HG02610 (cell line): ENCODE results near the gene ZNF343.
"Not testable (repeated sequence)": the region's sequence is repeated elsewhere in the genome, so short reads cannot be mapped to it uniquely, and the experiment has no call there.

ENCODE experiments used
- ATAC-seq: cut with Tn5 transposase; IDR thresholded peaks from one replicate; pipeline ENCODE4 v1.9.1; 2021; ENCODE audit warnings: mild to moderate bottlenecking, moderate library complexity; ENCODE audit not compliant: unreplicated experiment

ZNF343 gene

GRCh38 chr20:2521369-2522305 is 12.9 kb upstream of the ZNF343 start:
- ATAC-seq: no peak

GRCh38 chr20:2520617-2521016 is 11.9 kb upstream of the ZNF343 start:
- no peak for ATAC-seq

GRCh38 chr20:2519115-2519809 is 10.5 kb upstream of the ZNF343 start:
- no peak for ATAC-seq

- ATAC-seq: no peak
Measured at GRCh38 chr20:2518558-2518957, 9.8 kb upstream of the ZNF343 start.

DNA sequence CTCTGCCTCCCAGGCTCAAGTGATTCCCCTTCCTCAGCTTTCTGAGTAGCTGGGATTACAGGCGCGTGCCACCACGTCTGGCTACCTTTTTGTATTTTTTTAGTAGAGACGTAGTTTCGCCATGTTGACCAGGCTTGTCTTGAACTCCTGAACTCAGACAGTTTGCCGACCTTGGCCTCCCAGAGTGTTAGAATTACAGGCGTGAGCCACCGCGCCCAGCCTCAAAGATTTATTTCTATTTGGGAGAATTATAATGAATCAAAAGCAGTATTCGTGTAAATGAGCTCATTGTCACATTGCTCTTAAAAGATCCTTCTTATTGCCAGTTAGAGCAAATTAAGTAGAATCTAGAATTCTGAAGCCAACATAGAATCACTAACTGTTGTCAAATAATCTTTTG is 9.4 kb upstream of the ZNF343 start:
- ATAC-seq: no peak

DNA sequence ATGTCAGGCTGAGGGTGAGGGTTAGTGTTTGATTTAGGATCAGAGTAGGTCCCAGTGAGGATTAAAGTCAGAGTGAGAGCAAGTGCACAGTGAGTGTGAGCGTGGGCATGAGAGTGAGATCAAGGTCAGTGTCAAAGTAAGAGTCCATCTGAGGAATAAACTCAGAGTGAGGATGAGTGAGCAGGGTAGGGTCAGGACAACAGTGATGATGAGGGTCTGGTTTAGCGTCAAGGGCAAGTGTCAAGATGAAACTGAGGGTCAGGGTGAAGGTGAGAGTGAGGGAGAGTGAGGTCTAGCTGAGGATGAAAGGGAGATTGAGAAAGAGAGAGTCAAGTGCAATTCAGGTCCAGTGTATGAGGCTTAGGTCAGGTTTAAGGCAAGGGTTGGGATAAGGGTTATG is 7.7 kb upstream of the ZNF343 start:
- ATAC-seq: no peak

- no peak for ATAC-seq
Measured at GRCh38 chr20:2515203-2515602, 6.5 kb upstream of the ZNF343 start.

- ATAC-seq: no peak
Measured at GRCh38 chr20:2509794-2510193, 1.1 kb upstream of the ZNF343 start.

- ATAC-seq: no peak
Measured at GRCh38 chr20:2509468-2509781, 710 bp upstream of the ZNF343 start.

DNA sequence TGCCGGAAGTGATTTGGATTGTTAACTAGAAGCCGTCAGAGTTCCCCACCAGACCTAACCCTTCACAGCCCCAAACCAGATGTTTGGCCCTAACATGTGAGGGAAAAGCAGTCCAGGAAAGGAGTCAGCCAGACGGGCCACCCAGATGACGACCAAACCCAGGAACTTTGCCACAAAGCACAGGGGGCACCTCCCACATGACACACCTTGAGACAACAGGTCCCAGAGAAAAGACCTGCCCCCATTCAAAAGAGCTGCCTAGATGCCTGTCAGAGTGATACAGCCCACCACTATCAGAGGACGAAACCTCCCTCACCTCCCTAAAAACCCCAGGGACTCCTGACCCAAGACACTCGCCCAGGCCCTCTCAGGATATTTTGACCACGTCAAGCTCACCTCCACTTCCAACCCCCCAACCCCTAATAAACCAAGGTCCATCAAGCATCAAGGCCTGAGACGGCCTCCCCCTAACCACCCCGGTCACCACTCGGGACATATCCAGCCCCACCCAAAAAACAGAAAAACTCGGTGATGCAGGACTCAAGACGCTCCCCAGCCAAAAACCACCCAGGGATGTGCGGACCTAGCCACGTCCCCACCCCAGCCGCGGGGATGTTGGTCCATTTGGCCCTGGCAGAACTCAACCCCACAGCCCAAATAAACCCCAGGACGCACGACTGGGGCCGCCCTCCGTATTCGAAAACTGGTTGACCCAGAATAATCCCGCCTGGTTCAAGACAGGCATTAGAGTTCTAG is 662 bp downstream of the ZNF343 start:
- ATAC-seq: no peak

DNA sequence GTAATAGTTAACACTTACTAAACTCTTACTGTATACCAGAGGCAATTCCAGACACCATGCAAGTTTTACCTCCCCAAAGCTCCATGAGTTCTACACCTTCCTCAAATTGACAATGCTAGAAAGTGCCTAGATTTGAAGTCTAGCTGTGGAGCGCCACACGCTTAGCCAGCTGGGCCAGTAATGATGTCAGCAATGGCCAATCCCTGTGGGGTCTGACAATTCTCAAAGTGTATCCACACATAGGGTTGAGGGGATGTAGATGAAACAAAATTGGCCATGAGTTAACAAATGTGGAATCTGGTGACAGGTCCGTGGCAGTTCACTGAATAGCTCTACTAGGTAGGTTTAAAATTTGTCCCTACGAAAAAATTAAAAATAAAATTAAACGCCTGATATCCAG is 1.3 kb downstream of the ZNF343 start:
- ATAC-seq: no peak

GRCh38 chr20:2506426-2506825 is 2.3 kb downstream of the ZNF343 start:
- ATAC-seq: not testable (repeated sequence)

DNA sequence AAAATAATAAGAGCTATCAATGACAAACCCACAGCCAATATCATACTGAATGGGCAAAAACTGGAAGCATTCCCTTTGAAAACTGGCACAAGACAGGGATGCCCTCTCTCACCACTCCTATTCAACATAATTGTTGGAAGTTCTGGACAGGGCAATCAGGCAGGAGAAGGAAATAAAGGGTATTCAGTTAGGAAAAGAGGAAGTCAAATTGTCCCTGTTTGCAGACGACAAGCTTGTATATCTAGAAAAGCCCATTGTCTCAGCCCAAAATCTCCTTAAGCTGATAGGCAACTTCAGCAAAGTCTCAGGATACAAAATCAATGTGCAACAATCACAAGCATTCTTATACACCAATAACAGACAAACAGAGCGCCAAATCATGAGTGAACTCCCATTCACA is 3.9 kb downstream of the ZNF343 start:
- not testable (repeated sequence) for ATAC-seq

DNA sequence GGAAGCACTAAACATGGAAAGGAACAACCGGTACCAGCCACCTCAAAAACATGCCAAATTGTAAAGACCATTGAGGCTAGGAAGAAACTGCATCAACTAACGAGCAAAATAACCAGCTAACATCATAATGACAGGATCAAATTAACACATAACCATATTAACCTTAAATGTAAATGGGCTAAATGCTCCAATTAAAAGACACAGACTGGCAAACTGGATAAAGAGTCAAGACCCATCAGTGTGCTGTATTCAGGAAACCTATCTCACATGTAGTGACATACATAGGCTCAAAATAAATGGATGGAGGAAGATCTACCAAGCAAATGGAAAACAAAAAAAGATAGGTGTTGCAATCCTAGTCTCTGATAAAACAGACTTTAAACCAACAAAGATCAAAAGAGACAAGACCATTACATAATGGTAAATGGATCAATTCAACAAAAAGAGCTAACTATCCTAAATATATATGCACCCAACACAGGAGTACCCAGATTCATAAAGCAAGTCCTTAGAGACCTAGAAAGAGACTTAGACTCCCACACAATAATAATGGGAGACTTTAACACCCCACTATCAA is 5.8 kb downstream of the ZNF343 start:
- not testable (repeated sequence) for ATAC-seq

DNA sequence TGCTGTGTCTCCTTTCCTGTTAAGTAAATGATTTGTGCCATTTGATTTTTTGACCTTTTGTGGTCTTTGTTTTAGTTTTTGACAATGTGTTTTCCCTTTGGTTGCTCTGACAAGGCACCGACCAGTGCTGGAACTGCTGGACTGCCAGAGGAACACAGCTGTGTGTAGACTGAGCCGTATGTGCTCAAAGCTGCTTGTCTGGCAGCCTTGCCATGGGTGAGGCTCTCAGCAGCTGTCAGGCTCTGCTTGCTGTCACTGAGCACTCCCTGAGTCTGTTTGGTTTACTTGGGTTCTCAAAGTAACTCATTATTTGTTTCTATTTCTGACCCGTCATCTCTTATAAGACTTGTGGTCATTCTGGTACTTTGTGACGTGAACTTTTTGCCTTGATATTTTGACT is 23.1 kb downstream of the ZNF343 start:
- ATAC-seq: no peak

- no peak for ATAC-seq
Measured at GRCh38 chr20:2485080-2485479, 23.6 kb downstream of the ZNF343 start.

GRCh38 chr20:2483504-2483903 is 25.2 kb downstream of the ZNF343 start:
- no peak for ATAC-seq

- ATAC-seq: no peak
Measured at GRCh38 chr20:2480381-2480780, 28.3 kb downstream of the ZNF343 start.

- ATAC-seq: no peak
Measured at GRCh38 chr20:2476742-2477615, 31.7 kb downstream of the ZNF343 start.
